ENCODE data around the gene ARHGAP15. TPM values are rescaled to one million over a fixed set of nuclear protein-coding genes. Genes with fewer than 3 reads are reported as not detected.

ARHGAP15 gene
- total RNA-seq, 1 experiment from 2014 or later = 0.41 TPM

GRCh38 chr2:143383016-143383415 is 253.8 kb downstream of the ARHGAP15 start:
- DNase-seq (ENCODE audit: low read depth, low spot score) = no peak
- no peak for ATAC-seq
- POLR2A ChIA-PET = no interaction called here
- Histone ChIP-seq H3K27ac (ENCODE audit: low read length) (no peak overlapping the region), H3K9me3 (ENCODE audit: control insufficient read depth, insufficient read depth, low read depth, low read length) (no peaks in the 10 kb centered on the region), H3K4me3 (ENCODE audit: low read depth in 2 of 2, low read length in 2 of 2) (no peak overlapping the region), H3K27me3 (ENCODE audit: control insufficient read depth, insufficient read depth, low read length) (no peaks in the 10 kb centered on the region), H3K36me3 (ENCODE audit: control insufficient read depth, insufficient read depth, low read length) (no peaks in the 10 kb centered on the region), H3K4me1 (ENCODE audit: control insufficient read depth, insufficient read depth, low read length) (no peaks in the 10 kb centered on the region)
- CTCF ChIA-PET = no interaction called here
- intact Hi-C loops (cut with micrococcal nuclease; ENCODE audit: unreplicated experiment) = no loop called here
- no peak for TF ChIP-seq TCF7L2 (IDR thresholded peaks at IDR 0.05; ENCODE audit: low read depth, low read length)
- no TSS peak for BruUV-seq (replicated peaks)
- in situ Hi-C loops (cut with HindIII; ENCODE audit: low pct_unique_long_range_greater_than_20kb, low sequenced_read_pairs) = no loop called here

DNA sequence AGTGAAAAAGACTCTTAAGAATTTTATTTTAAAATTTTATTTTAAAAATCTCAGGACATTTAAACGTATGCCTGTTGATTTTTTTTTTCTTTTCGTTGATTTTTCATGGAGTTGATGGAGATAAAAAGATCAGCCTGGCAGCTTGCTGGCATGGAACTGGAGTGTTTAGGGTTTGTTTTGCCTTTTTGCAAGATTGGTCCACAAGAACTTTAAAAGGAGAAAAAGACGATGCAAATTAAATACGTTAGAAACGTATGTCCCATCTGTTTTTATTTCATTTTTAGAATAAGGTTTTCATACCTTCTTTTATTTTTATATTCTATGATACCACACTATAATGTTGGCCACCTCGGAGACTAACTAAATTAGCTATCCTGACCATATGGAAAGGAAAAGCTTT is 254.9 kb downstream of the ARHGAP15 start:
- Histone ChIP-seq H3K9me3 (ENCODE audit: control insufficient read depth, insufficient read depth, low read depth, low read length) (no peaks in the 10 kb centered on the region), H3K36me3 (ENCODE audit: control insufficient read depth, insufficient read depth, low read length) (no peaks in the 10 kb centered on the region), H3K4me1 (ENCODE audit: control insufficient read depth, insufficient read depth, low read length) (no peaks in the 10 kb centered on the region), H3K27me3 (ENCODE audit: control insufficient read depth, insufficient read depth, low read length) (no peaks in the 10 kb centered on the region), H3K4me3 (ENCODE audit: low read depth in 2 of 2, low read length in 2 of 2) (no peak overlapping the region), H3K27ac (ENCODE audit: low read length) (no peak overlapping the region)
- in situ Hi-C loops (cut with HindIII; ENCODE audit: low pct_unique_long_range_greater_than_20kb, low sequenced_read_pairs) = no loop called here
- intact Hi-C loops (cut with micrococcal nuclease; ENCODE audit: unreplicated experiment) = no loop called here
- no TSS peak for BruUV-seq (replicated peaks)
- POLR2A ChIA-PET = no interaction called here
- CTCF ChIA-PET = no interaction called here
- ATAC-seq = no peak
- TF ChIP-seq CTCF (IDR thresholded peaks at IDR 0.05) (no peak), TCF7L2 (IDR thresholded peaks at IDR 0.05; ENCODE audit: low read depth, low read length) (no peak), POLR2AphosphoS5 (IDR thresholded peaks at IDR 0.05; ENCODE audit: low read depth, low read length) (no peak), SIN3A (IDR thresholded peaks at IDR 0.05; ENCODE audit: borderline replicate concordance, insufficient read depth, low read depth, low read length) (no peak), REST (IDR thresholded peaks at IDR 0.05; ENCODE audit: insufficient read depth in 1 of 2, low read depth in 2 of 2, low read length in 1 of 2) (no peak)
- DNase-seq (ENCODE audit: low read depth, low spot score) = no peak

GRCh38 chr2:143390171-143390570 is 261.0 kb downstream of the ARHGAP15 start:
- no peak for ATAC-seq
- DNase-seq (ENCODE audit: low read depth, low spot score) = no peak
- H3K27ac ChIP-seq (ENCODE audit: low read length) = no peak overlapping the region
- intact Hi-C loops (cut with micrococcal nuclease; ENCODE audit: unreplicated experiment) (no loop called here), in situ Hi-C loops (cut with HindIII; ENCODE audit: low pct_unique_long_range_greater_than_20kb, low sequenced_read_pairs) (no loop called here)
- no peak overlapping the region for H3K4me3 ChIP-seq (ENCODE audit: low read depth in 2 of 2, low read length in 2 of 2)
- no TSS peak for BruUV-seq (replicated peaks)
- H3K9me3 ChIP-seq (ENCODE audit: control insufficient read depth, insufficient read depth, low read depth, low read length) = no peaks in the 10 kb centered on the region
- CTCF ChIA-PET = no interaction called here
- POLR2A ChIA-PET = interaction anchor here (0.7 kb wide), 1 partner anchor 992 kb away, joined by 6 read pairs; no protein-coding TSS in a partner anchor
- H3K4me1 ChIP-seq (ENCODE audit: control insufficient read depth, insufficient read depth, low read length) = no peaks in the 10 kb centered on the region
- H3K27me3 ChIP-seq (ENCODE audit: control insufficient read depth, insufficient read depth, low read length) = no peaks in the 10 kb centered on the region
- no peak for TF ChIP-seq SIN3A (IDR thresholded peaks at IDR 0.05; ENCODE audit: borderline replicate concordance, insufficient read depth, low read depth, low read length)
- TF ChIP-seq CTCF (IDR thresholded peaks at IDR 0.05) = no peak
- no peak for TF ChIP-seq REST (IDR thresholded peaks at IDR 0.05; ENCODE audit: insufficient read depth in 1 of 2, low read depth in 2 of 2, low read length in 1 of 2)
- no peak for TF ChIP-seq POLR2AphosphoS5 (IDR thresholded peaks at IDR 0.05; ENCODE audit: low read depth, low read length)
- TF ChIP-seq TCF7L2 (IDR thresholded peaks at IDR 0.05; ENCODE audit: low read depth, low read length) = no peak
- no peaks in the 10 kb centered on the region for H3K36me3 ChIP-seq (ENCODE audit: control insufficient read depth, insufficient read depth, low read length)
